GM21717 (cell line): Measurements from ENCODE around the gene ZPBP2.
"Not testable (repeated sequence)": the region's sequence is repeated elsewhere in the genome, so short reads cannot be mapped to it uniquely, and the experiment has no call there.

Experiments used
- ATAC-seq: cut with Tn5 transposase; IDR thresholded peaks from one replicate; pipeline ENCODE4 v1.9.1; 2021; ENCODE audit warnings: mild to moderate bottlenecking, moderate library complexity; ENCODE audit not compliant: unreplicated experiment

ZPBP2 gene

GRCh38 chr17:39867880-39868553, at the start of gene ZPBP2:
Gene ZPBP2, plus strand, starts transcription at chr17:39868202. Its CDS starts 153 bp downstream, at chr17:39868355.
- no peak for ATAC-seq

GRCh38 chr17:39818358-39819000, 49.5 kb upstream of the ZPBP2 start:
- ATAC-seq = no peak

- ATAC-seq = no peak
Observed at GRCh38 chr17:39820541-39820940, 47.5 kb upstream of the ZPBP2 start.

GRCh38 chr17:39820987-39821386, 47.0 kb upstream of the ZPBP2 start:
- no peak for ATAC-seq

GRCh38 chr17:39822051-39822451, 46.0 kb upstream of the ZPBP2 start:
- no peak for ATAC-seq

- ATAC-seq = no peak
Observed at GRCh38 chr17:39823407-39824054, 44.5 kb upstream of the ZPBP2 start.

- ATAC-seq = no peak
Observed at GRCh38 chr17:39826334-39826733, 41.7 kb upstream of the ZPBP2 start.

- no peak for ATAC-seq
Observed at GRCh38 chr17:39828443-39828842, 39.6 kb upstream of the ZPBP2 start.

GRCh38 chr17:39831588-39831987, 36.4 kb upstream of the ZPBP2 start:
- no peak for ATAC-seq

- no peak for ATAC-seq
Observed at GRCh38 chr17:39834017-39834416, 34.0 kb upstream of the ZPBP2 start.

GRCh38 chr17:39835038-39835786, 32.8 kb upstream of the ZPBP2 start:
- ATAC-seq = no peak

- ATAC-seq = no peak
Observed at GRCh38 chr17:39836117-39836516, 31.9 kb upstream of the ZPBP2 start.

GRCh38 chr17:39838057-39838456, 29.9 kb upstream of the ZPBP2 start:
- no peak for ATAC-seq

- no peak for ATAC-seq
Observed at GRCh38 chr17:39838784-39839183, 29.2 kb upstream of the ZPBP2 start.

GRCh38 chr17:39841134-39841683, 26.8 kb upstream of the ZPBP2 start:
- no peak for ATAC-seq

GRCh38 chr17:39845052-39845846, 22.8 kb upstream of the ZPBP2 start:
- ATAC-seq = no peak

- no peak for ATAC-seq
Observed at GRCh38 chr17:39846205-39846604, 21.8 kb upstream of the ZPBP2 start.

GRCh38 chr17:39848600-39848999, 19.4 kb upstream of the ZPBP2 start:
- ATAC-seq = no peak

GRCh38 chr17:39850186-39850585, 17.8 kb upstream of the ZPBP2 start:
- ATAC-seq = not testable (repeated sequence)

- no peak for ATAC-seq
Observed at GRCh38 chr17:39852239-39852638, 15.8 kb upstream of the ZPBP2 start.
